Raji (cell line): Measurements from ENCODE around the gene MIS12.

Source experiments
- POLR2A ChIP-seq: IDR thresholded peaks from 2 replicates; pipeline ENCODE4 v1.6.1; 2011; ENCODE audit warnings: low read depth, low read length, control low read depth; ENCODE audit not compliant: insufficient read depth

The MIS12 gene

GRCh38 chr17:5486206-5487124 is at the start of gene MIS12:
Gene MIS12 (plus strand): TSS chr17:5486566. CDS start chr17:5488863, 2,297 bp downstream.
- TF ChIP-seq POLR2A: peak; percentile 89

- no peak for TF ChIP-seq POLR2A
Measured at GRCh38 chr17:5437721-5438317, 48.5 kb upstream of the MIS12 start.

GRCh38 chr17:5438716-5439445 is 47.5 kb upstream of the MIS12 start, which contains the start of gene C1QBP:
Gene C1QBP (minus strand): TSS chr17:5439155. CDS start chr17:5439073, 82 bp downstream.
- peak; percentile 93 for TF ChIP-seq POLR2A

- TF ChIP-seq POLR2A: no peak
Measured at GRCh38 chr17:5439446-5439764, 47.0 kb upstream of the MIS12 start.

GRCh38 chr17:5443728-5444127 is 42.6 kb upstream of the MIS12 start:
- no peak for TF ChIP-seq POLR2A

- no peak for TF ChIP-seq POLR2A
Measured at GRCh38 chr17:5444209-5444608, 42.2 kb upstream of the MIS12 start.

- TF ChIP-seq POLR2A: no peak
Measured at GRCh38 chr17:5446786-5447185, 39.6 kb upstream of the MIS12 start.

GRCh38 chr17:5464717-5465507 is 21.5 kb upstream of the MIS12 start:
- no peak for TF ChIP-seq POLR2A

- no peak for TF ChIP-seq POLR2A
Measured at GRCh38 chr17:5466295-5466694, 20.1 kb upstream of the MIS12 start.

GRCh38 chr17:5467416-5467815 is 18.9 kb upstream of the MIS12 start:
- TF ChIP-seq POLR2A: no peak

- no peak for TF ChIP-seq POLR2A
Measured at GRCh38 chr17:5468075-5468473, 18.3 kb upstream of the MIS12 start.

- TF ChIP-seq POLR2A: no peak
Measured at GRCh38 chr17:5472511-5472910, 13.9 kb upstream of the MIS12 start.

- no peak for TF ChIP-seq POLR2A
Measured at GRCh38 chr17:5473906-5474305, 12.5 kb upstream of the MIS12 start.

- TF ChIP-seq POLR2A: no peak
Measured at GRCh38 chr17:5478992-5479391, 7.4 kb upstream of the MIS12 start.

- no peak for TF ChIP-seq POLR2A
Measured at GRCh38 chr17:5480962-5481361, 5.4 kb upstream of the MIS12 start.
